HepG2 (cell line): ENCODE data around the gene ATG9A. TPM values are rescaled to one million over a fixed set of nuclear protein-coding genes. Genes with fewer than 3 reads are reported as not detected.

Source experiments
- AKAP8 ChIP-seq: sonication (generic); formaldehyde crosslinking; IDR thresholded peaks from 2 replicates; pipeline ENCODE4 v1.5.1; 2020; ENCODE audit warnings: mild to moderate bottlenecking, missing genetic modification reagents
- CCDC6 ChIP-seq: sonication (generic); formaldehyde crosslinking; IDR thresholded peaks from 2 replicates; pipeline ENCODE4 v1.8.1; 2022; ENCODE audit warnings: mild to moderate bottlenecking, missing genetic modification reagents, moderate library complexity
- CREB3 ChIP-seq: sonication (generic); formaldehyde crosslinking; IDR thresholded peaks from 2 replicates; pipeline ENCODE4 v1.5.0; 2020; ENCODE audit warnings: missing genetic modification reagents
- JUN ChIP-seq: sonication (generic); formaldehyde crosslinking; IDR thresholded peaks from 2 replicates; pipeline ENCODE4 v1.4.0; 2020; ENCODE audit warnings: mild to moderate bottlenecking, missing genetic modification reagents
- NFIB ChIP-seq: sonication (generic); formaldehyde crosslinking; IDR thresholded peaks from 2 replicates; pipeline ENCODE4 v1.9.0; 2021; ENCODE audit warnings: missing genetic modification reagents, mild to moderate bottlenecking, borderline replicate concordance
- RBAK ChIP-seq: sonication (generic); formaldehyde crosslinking; IDR thresholded peaks from 2 replicates; pipeline ENCODE4 v1.5.1; 2020; ENCODE audit warnings: mild to moderate bottlenecking, missing genetic modification reagents
- XBP1 ChIP-seq: sonication (generic); formaldehyde crosslinking; IDR thresholded peaks from 2 replicates; pipeline ENCODE4 v1.5.0; 2020; ENCODE audit warnings: missing genetic modification reagents
- ZFP37 ChIP-seq: sonication (generic); formaldehyde crosslinking; IDR thresholded peaks from 2 replicates; pipeline ENCODE4 v1.4.0; 2020; ENCODE audit warnings: missing genetic modification reagents, borderline replicate concordance
- ZNF407 ChIP-seq: sonication (generic); formaldehyde crosslinking; IDR thresholded peaks from one replicate; pipeline ENCODE4 v1.5.1; 2020; ENCODE audit warnings: mild to moderate bottlenecking, missing genetic modification reagents; ENCODE audit errors: not compliant biosample characterization
- ZNF441 ChIP-seq: sonication (generic); formaldehyde crosslinking; IDR thresholded peaks from 2 replicates; pipeline ENCODE4 v1.7.0; 2021; ENCODE audit warnings: missing genetic modification reagents, borderline replicate concordance
- ZNF446 ChIP-seq: sonication (generic); formaldehyde crosslinking; IDR thresholded peaks from 2 replicates; pipeline ENCODE4 v1.5.0; 2020; ENCODE audit warnings: mild to moderate bottlenecking, missing genetic modification reagents
- ZNF530 ChIP-seq: sonication (generic); formaldehyde crosslinking; IDR thresholded peaks from 2 replicates; pipeline ENCODE4 v1.5.0; 2020; ENCODE audit warnings: low read depth, mild to moderate bottlenecking, missing genetic modification reagents
- ZNF546 ChIP-seq: sonication (generic); formaldehyde crosslinking; conservative IDR thresholded peaks from 2 replicates; pipeline ENCODE4 v1.8.1; 2023; ENCODE audit warnings: mild to moderate bottlenecking, missing genetic modification reagents
- ZNF570 ChIP-seq: sonication (generic); formaldehyde crosslinking; IDR thresholded peaks from 2 replicates; pipeline ENCODE4 v1.4.0; 2020; ENCODE audit warnings: mild to moderate bottlenecking, missing genetic modification reagents, borderline replicate concordance
- ZNF891 ChIP-seq: sonication (generic); formaldehyde crosslinking; IDR thresholded peaks from 2 replicates; pipeline ENCODE4 v1.5.0; 2020; ENCODE audit warnings: mild to moderate bottlenecking, missing genetic modification reagents
- polyA plus RNA-seq, 8 experiments: library from polyadenylated mRNA; depleted of rRNA in 3 of 8; stranded (reverse) in 7 of 8; unstranded in 1 of 8; fragments of >200 nt; fragmentation: Illumina TruSeq in 4 of 8; extraction: Trizol in 4 of 8; gene quantifications; 2 replicates each; pipeline versions ENCODE4 v1.2.1 to v1.2.3, GENCODE V29; 2011 to 2016; ENCODE audit warnings: low read depth in 4 of 8, missing spikeins in 1 of 8, mixed read lengths in 1 of 8; ENCODE audit not compliant: insufficient read depth in 1 of 8
- total RNA-seq, 5 experiments: library from RNA; depleted of rRNA; stranded (reverse); fragments of >200 nt; fragmentation: Illumina TruSeq; extraction: Trizol; gene quantifications; 2 replicates each; pipeline ENCODE4 v1.2.3, GENCODE V29; 2016; ENCODE audit warnings: low read depth in 1 of 5
- TF ChIP-seq, protein P1 (sequence below): sonication (generic); formaldehyde crosslinking; IDR thresholded peaks from 2 replicates; pipeline ENCODE4 v1.5.0; 2020; ENCODE audit warnings: missing genetic modification reagents, mild to moderate bottlenecking, borderline replicate concordance

Gene ATG9A
- total and polyA plus RNA-seq, 2 of the 13 experiments (the other 11 are each of a cell fraction or from before 2014, with no cell fraction given), result 35.0 to 131 TPM

GRCh38 chr2:219218732-219219701 is 10.4 kb downstream of the ATG9A start, which contains the start of gene ABCB6 (continued):
- TF ChIP-seq ZNF407 (CRISPR knock-in tag) (peak; percentile 98), ZNF441 (no peak), NFIB (no peak), AKAP8 (peak; percentile 100), CCDC6 (CRISPR knock-in tag) (peak; percentile 95; the same call in 1 of the 2 replicates), ZNF530 (CRISPR knock-in tag) (no peak), ZFP37 (CRISPR knock-in tag) (peak; percentile 96; the same call in 1 of the 2 replicates), CREB3 (CRISPR knock-in tag) (no peak), RBAK (no peak), ZNF446 (CRISPR knock-in tag) (peak; percentile 97; the same call in 1 of the 2 replicates), ZNF570 (CRISPR knock-in tag) (no peak), ZNF546 (CRISPR knock-in tag) (peak; percentile 74; the same call in 1 of the 2 replicates), ZNF891 (CRISPR knock-in tag) (peak; percentile 87; the same call in 1 of the 2 replicates), JUN (CRISPR knock-in tag) (peak; percentile 63; the same call in 1 of the 2 replicates), XBP1 (CRISPR knock-in tag) (no peak)
- TF ChIP-seq, protein P1, sequence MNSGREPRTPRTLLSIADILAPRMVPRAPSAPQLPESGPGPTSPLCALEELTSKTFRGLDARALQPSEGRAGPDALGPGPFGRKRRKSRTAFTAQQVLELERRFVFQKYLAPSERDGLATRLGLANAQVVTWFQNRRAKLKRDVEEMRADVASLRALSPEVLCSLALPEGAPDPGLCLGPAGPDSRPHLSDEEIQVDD (CRISPR knock-in tag), result peak; percentile 89; the same call in 1 of the 2 replicates
